K562 (cell line): ENCODE results near the gene MRFAP1. TPM values are rescaled to one million over a fixed set of nuclear protein-coding genes. Genes with fewer than 3 reads are reported as not detected.

Experiments used
- ATAC-seq: fragments of 200-7000 bp; cut with Tn5 transposase; 3 replicates; pipeline ENCODE4 v1.9.1; 2020; ENCODE audit warnings: moderate library complexity
- BruUV-seq: library from RNA; stranded (reverse); fragments of 400-500 nt; replicated peaks from 2 replicates; lab custom pipeline; 2021; lab: Mats Ljungman, UMichigan
- CTCF ChIA-PET: fragments of 300-600 bp; formaldehyde crosslinking; extraction: SDS; loops from one replicate; lab custom pipeline; 2021; ENCODE audit warnings: low intra/inter-chr PET ratio; lab: Yijun Ruan, JAX
- POLR2A ChIA-PET: fragments of 300-600, 350-650 bp; sonication (Branson Sonifier 250); formaldehyde crosslinking; extraction: SDS; loops from one replicate; lab custom pipeline; 2021; ENCODE audit warnings: antibody characterized with exemption, inconsistent platforms; lab: Yijun Ruan, JAX
- DNase-seq, 4 experiments: peaks; one replicate each; pipeline versions ENCODE4 v3.0.0 to v3.0.0-alpha.2; 2011 to 2018; ENCODE audit warnings: low spot score in 3 of 4, mixed read lengths in 3 of 4; ENCODE audit errors: extremely low read depth in 1 of 4
- FAIRE-seq: peaks from 2 replicates; lab custom pipeline; 2011; peaks lifted over from hg19 to GRCh38; lab: Jason Lieb, UNC
- H2AFZ ChIP-seq: 2 replicates; pipeline ENCODE4 v1.6.0; 2011; ENCODE audit warnings: low read depth, low read length, control low read depth, inconsistent platforms
- H3K27ac ChIP-seq: fragments of 200-600 bp; 3 replicates; pipeline ENCODE4 v1.8.0; 2011; ENCODE audit warnings: low read depth, mild to moderate bottlenecking, control low read depth, inconsistent platforms, low read length, moderate library complexity, mixed read lengths; ENCODE audit errors: extremely low read depth
- H3K27me3 ChIP-seq, 2 experiments: fragments of 300-600 bp in 1 of 2; 2 replicates in 1 of 2; 3 replicates in 1 of 2; pipeline versions ENCODE4 v1.6.0 to v1.8.0; 2011; ENCODE audit warnings: inconsistent platforms in 2 of 2, low read length in 2 of 2, mild to moderate bottlenecking in 1 of 2, mixed read lengths in 1 of 2, moderate library complexity in 1 of 2; ENCODE audit not compliant: control insufficient read depth in 2 of 2, insufficient read depth in 2 of 2
- H3K36me3 ChIP-seq: fragments of 300-600 bp; 3 replicates; pipeline ENCODE4 v1.8.0; 2011; ENCODE audit warnings: mild to moderate bottlenecking, low read length, inconsistent platforms; ENCODE audit not compliant: control insufficient read depth, insufficient read depth
- H3K4me1 ChIP-seq, 2 experiments: fragments of 200-600 bp in 1 of 2; replicated peaks in 1 of 2; 2 replicates in 1 of 2; 3 replicates in 1 of 2; pipeline versions ENCODE4 v1.5.1 to v1.8.0; 2011; ENCODE audit warnings: inconsistent platforms in 2 of 2, low read length in 2 of 2, mild to moderate bottlenecking in 1 of 2, mixed read lengths in 1 of 2, moderate library complexity in 1 of 2; ENCODE audit not compliant: control insufficient read depth in 2 of 2, insufficient read depth in 2 of 2
- H3K4me2 ChIP-seq: 2 replicates; pipeline ENCODE4 v1.6.1; 2011; ENCODE audit warnings: low read length, control low read depth, inconsistent platforms, mixed read lengths; ENCODE audit not compliant: insufficient read depth
- H3K4me3 ChIP-seq: fragments of 200-600 bp; sonication (generic), shearing (Covaris generic); 2 replicates; pipeline ENCODE4 v1.5.1; 2016; ENCODE audit warnings: control low read depth, inconsistent platforms
- H3K79me2 ChIP-seq: fragments of 200-600 bp; 3 replicates; pipeline ENCODE4 v1.8.0; 2011; ENCODE audit warnings: low read length, inconsistent platforms; ENCODE audit not compliant: control insufficient read depth, insufficient read depth
- H3K9ac ChIP-seq, 2 experiments: 2 replicates each; pipeline versions ENCODE4 v1.6.0 to v1.6.1; 2011; ENCODE audit warnings: low read depth in 2 of 2, low read length in 2 of 2, control low read depth in 1 of 2, inconsistent platforms in 1 of 2, mild to moderate bottlenecking in 1 of 2, mixed read lengths in 1 of 2; ENCODE audit not compliant: insufficient read depth in 1 of 2
- H3K9me1 ChIP-seq: one replicate; pipeline ENCODE4 v1.6.0; 2011; ENCODE audit warnings: inconsistent platforms, mild to moderate bottlenecking, low read length, moderate library complexity; ENCODE audit not compliant: control insufficient read depth, insufficient read depth
- H3K9me3 ChIP-seq: replicated peaks from 2 replicates; pipeline ENCODE4 v1.5.1; 2011; ENCODE audit warnings: low read depth, low read length, inconsistent platforms; ENCODE audit not compliant: control insufficient read depth, insufficient read depth
- H4K20me1 ChIP-seq: replicated peaks from 2 replicates; pipeline ENCODE4 v1.6.1; 2011; ENCODE audit warnings: low read length, inconsistent platforms, mixed read lengths; ENCODE audit not compliant: control insufficient read depth, insufficient read depth
- ATF3 ChIP-seq, 2 experiments: fragments of 450-650 bp in 1 of 2; sonication (generic) in 1 of 2; formaldehyde crosslinking in 1 of 2; IDR thresholded peaks in 1 of 2; conservative IDR thresholded peaks in 1 of 2; 2 replicates each; pipeline versions ENCODE4 v1.6.1 to v1.8.1; 2016 to 2023; ENCODE audit warnings: mild to moderate bottlenecking in 2 of 2, moderate library complexity in 2 of 2, inconsistent platforms in 1 of 2, missing genetic modification reagents in 1 of 2
- GTF3C2 ChIP-seq: IDR thresholded peaks from 3 replicates; pipeline ENCODE4 v1.6.1; 2011; ENCODE audit warnings: borderline replicate concordance, mild to moderate bottlenecking, moderate library complexity; ENCODE audit not compliant: insufficient read length; ENCODE audit errors: extremely low read depth
- HCFC1 ChIP-seq: IDR thresholded peaks from 2 replicates; pipeline ENCODE4 v1.6.1; 2012; ENCODE audit warnings: low read depth, low read length, improper control_type of control experiment
- TCF7L2 ChIP-seq: fragments of 150-350 bp; IDR thresholded peaks from 2 replicates; pipeline ENCODE4 v1.6.1; 2016; ENCODE audit warnings: low read depth, mild to moderate bottlenecking, low read length, moderate library complexity
- ZNF445 ChIP-seq: fragments of 250-450 bp; sonication (Bioruptor Pico); IDR thresholded peaks from 2 replicates; pipeline ENCODE4 v1.4.0; 2020; ENCODE audit warnings: low read depth, mild to moderate bottlenecking, moderate library complexity
- WGBS: fragments of 100-300 bp; shearing (Covaris generic); methylation state at CpG from one replicate; pipeline ENCODE4 v1.1.6; 2016; ENCODE audit warnings: low coverage, mixed read lengths; ENCODE audit not compliant: insufficient coverage; ENCODE audit errors: missing lambda C conversion rate; 5-methylcytosine and 5-hydroxymethylcytosine counted together
- in situ Hi-C: fragments of 300-500 bp; cut with MboI; formaldehyde crosslinking; loops from 4 replicates; pipeline ENCODE4 v1.15.0; 2018; ENCODE audit warnings: inconsistent platforms, mixed read lengths
- intact Hi-C: fragments of 100-400 bp; cut with micrococcal nuclease; formaldehyde crosslinking; loops from 2 replicates; pipeline ENCODE4 v1.14.2; 2022
- polyA plus RNA-seq, 8 experiments: library from polyadenylated mRNA; depleted of rRNA in 4 of 8; stranded (reverse) in 5 of 8; unstranded in 3 of 8; fragments of >200 nt; fragmentation: Nextera tagmentation in 2 of 8; fragmentation: Illumina TruSeq in 1 of 8; extraction: Ambion mirVana in 2 of 8; extraction: Trizol in 1 of 8; gene quantifications; 2 replicates each; pipeline versions ENCODE4 v1.2.1 to v1.2.3, GENCODE V29; 2011 to 2014; ENCODE audit warnings: inconsistent platforms in 1 of 8, missing spikeins in 1 of 8
- total RNA-seq, 7 experiments: library from RNA; depleted of rRNA in 6 of 7; stranded (reverse); fragments of >200 nt in 6 of 7; fragmentation: Illumina TruSeq in 2 of 7; extraction: Trizol in 2 of 7; gene quantifications; 2 replicates each; pipeline versions ENCODE4 v1.2.1 to v1.2.3, GENCODE V29; 2011 to 2021; ENCODE audit warnings: low replicate concordance in 1 of 7

The MRFAP1 gene
- total and polyA plus RNA-seq, 9 of the 15 experiments (the other 6 are each of a cell fraction or from before 2014, with no cell fraction given), result 46.0 to 270 (median 151) TPM

- intact Hi-C loops (no loop called here), in situ Hi-C loops (no loop called here)
- no peak overlapping the region for H3K27ac ChIP-seq
- no peak overlapping the region for H2AFZ ChIP-seq
- no peaks in the 10 kb centered on the region for H3K79me2 ChIP-seq
- H3K9me3 ChIP-seq, result no peaks in the 10 kb centered on the region
- ChIA-PET CTCF (no interaction called here), POLR2A (interaction anchor here (0.6 to 1.9 kb wide), 3 partner anchors 9 to 111 kb away, joined by 3 to 5 read pairs (median 3); no protein-coding TSS in a partner anchor)
- no peaks in the 10 kb centered on the region for H3K9me1 ChIP-seq
- peak overlapping the region in 1 of 2 experiments; percentile 70; a peak in 1 of 4 replicates for H3K9ac ChIP-seq
- no peak for FAIRE-seq
- H3K36me3 ChIP-seq, result peaks cover 3% of the 10 kb centered on the region; the same call in 1 of the 3 replicates
- no peak for DNase-seq
- WGBS, result 29% methylated on average over 10 of the region's 10 CpGs
- no TSS peak for BruUV-seq
- H3K4me3 ChIP-seq, result no peak overlapping the region
- H3K4me2 ChIP-seq, result no peak overlapping the region
- H3K4me1 ChIP-seq, result peaks cover 0 to 4% of the 10 kb centered on the region in 2 experiments; a peak in 1 of 5 replicates
- 0 out of 2 replicates have a peak, but pooled peaks cover 4% of the 10 kb centered on the region for H4K20me1 ChIP-seq
- ATAC-seq, result no peak
- no peaks in the 10 kb centered on the region for H3K27me3 ChIP-seq
- TF ChIP-seq ZNF445 (no peak), GTF3C2 (no peak), TCF7L2 (no peak), HCFC1 (no peak), ATF3 (IDR thresholded peaks at IDR 0.05) (no peak), ATF3 (CRISPR knock-in tag; conservative IDR thresholded peaks at IDR 0.05) (no peak)
These were observed 33.8 kb upstream of the MRFAP1 start for GRCh38 chr4:6606465-6607235.
